ENCODE results near the gene SLC25A13.

GRCh38 chr7:96253964-96254363 lies 67.9 kb downstream of the SLC25A13 start:
- TF ChIP-seq CTCF (conservative IDR thresholded peaks at IDR 0.05; ENCODE audit: low read depth, low read length) (no peak), BHLHE40 (IDR thresholded peaks at IDR 0.05; ENCODE audit: low read depth, low read length) (no peak), POLR2A (IDR thresholded peaks at IDR 0.05; ENCODE audit: low read depth, low read length) (no peak), MXI1 (IDR thresholded peaks at IDR 0.05; ENCODE audit: borderline replicate concordance, low read depth, low read length) (no peak), SMC3 (IDR thresholded peaks at IDR 0.05; ENCODE audit: low read depth, low read length) (no peak), MAFK (IDR thresholded peaks at IDR 0.05; ENCODE audit: low read depth, low read length) (no peak)

Data from IMR-90 (cell line).